Hepatocyte (in vitro differentiated cells): ENCODE measurements around the gene CPLANE1. TPM values are rescaled to one million over a fixed set of nuclear protein-coding genes. Genes with fewer than 3 reads are reported as not detected.

Source experiments
- DNase-seq: peaks from one replicate; pipeline ENCODE4 v3.0.0-alpha.2; 2016; ENCODE audit warnings: low spot score
- H2AFZ ChIP-seq: fragments of 200-600 bp; sonication (generic); 2 replicates; pipeline ENCODE4 v1.6.0; 2016; ENCODE audit warnings: antibody characterized with exemption, mild to moderate bottlenecking
- H3K27ac ChIP-seq: fragments of 200-600 bp; sonication (generic); 2 replicates; pipeline ENCODE4 v1.5.1; 2016; ENCODE audit warnings: mild to moderate bottlenecking
- H3K27me3 ChIP-seq: fragments of 200-600 bp; sonication (generic); 2 replicates; pipeline ENCODE4 v1.6.1; 2016
- H3K36me3 ChIP-seq: fragments of 200-600 bp; sonication (generic); replicated peaks from 2 replicates; pipeline ENCODE4 v1.5.1; 2016; ENCODE audit warnings: low read depth; ENCODE audit not compliant: insufficient read depth
- H3K4me1 ChIP-seq: fragments of 200-600 bp; sonication (generic); 2 replicates; pipeline ENCODE4 v1.5.1; 2016; ENCODE audit warnings: mild to moderate bottlenecking, moderate library complexity; ENCODE audit not compliant: insufficient read depth
- H3K4me2 ChIP-seq: fragments of 200-600 bp; sonication (generic); 2 replicates; pipeline ENCODE4 v1.6.0; 2016
- H3K4me3 ChIP-seq: fragments of 200-600 bp; sonication (generic); 2 replicates; pipeline ENCODE4 v1.5.1; 2016; ENCODE audit warnings: mild to moderate bottlenecking
- H3K79me2 ChIP-seq: fragments of 200-600 bp; sonication (generic); 2 replicates; pipeline ENCODE4 v1.6.0; 2017; ENCODE audit warnings: mild to moderate bottlenecking
- H3K9me2 ChIP-seq: fragments of 200-600 bp; sonication (generic); replicated peaks from 2 replicates; pipeline ENCODE4 v1.6.0; 2017; ENCODE audit warnings: mild to moderate bottlenecking; ENCODE audit not compliant: insufficient read depth
- H3K9me3 ChIP-seq: fragments of 200-600 bp; sonication (generic); 2 replicates; pipeline ENCODE4 v1.5.1; 2016; ENCODE audit warnings: low read depth, mild to moderate bottlenecking
- H4K20me1 ChIP-seq: fragments of 200-600 bp; sonication (generic); 2 replicates; pipeline ENCODE4 v1.6.0; 2016; ENCODE audit warnings: mild to moderate bottlenecking; ENCODE audit not compliant: insufficient read depth, poor library complexity, severe bottlenecking
- EZH2 ChIP-seq: fragments of 200-600 bp; sonication (generic); IDR thresholded peaks from 2 replicates; pipeline ENCODE4 v1.6.1; 2016; ENCODE audit warnings: antibody characterized with exemption, mild to moderate bottlenecking, borderline replicate concordance
- EZH2phosphoT487 ChIP-seq: fragments of 200-600 bp; sonication (generic); IDR thresholded peaks from one replicate; pipeline ENCODE4 v1.6.1; 2018; ENCODE audit warnings: antibody characterized with exemption, mild to moderate bottlenecking, low read depth, moderate library complexity; ENCODE audit not compliant: unreplicated experiment, severe bottlenecking
- WGBS: methylation state at CpG from one replicate; pipeline ENCODE4 v1.1.6; 2016; ENCODE audit warnings: low lambda C conversion rate; ENCODE audit errors: missing lambda C conversion rate; 5-methylcytosine and 5-hydroxymethylcytosine counted together
- polyA plus RNA-seq: library from polyadenylated mRNA; unstranded; fragments of >200 nt; fragmentation: Nextera tagmentation; extraction: Ambion mirVana; gene quantifications from 2 replicates; pipeline ENCODE4 v1.2.1, GENCODE V29; 2016
- total RNA-seq: library from RNA; depleted of rRNA; stranded (reverse); fragments of >200 nt; gene quantifications from 2 replicates; pipeline ENCODE4 v1.2.3, GENCODE V29; 2014
- TF ChIP-seq, protein P1 (sequence below): fragments of 200-600 bp; sonication (generic); IDR thresholded peaks from 2 replicates; pipeline ENCODE4 v1.5.1; 2016; ENCODE audit warnings: antibody characterized with exemption, mild to moderate bottlenecking; ENCODE audit not compliant: poor library complexity

CPLANE1 gene
- total and polyA plus RNA-seq, 2 experiments from 2014 or later, result 4.3 to 29.6 TPM

DNA sequence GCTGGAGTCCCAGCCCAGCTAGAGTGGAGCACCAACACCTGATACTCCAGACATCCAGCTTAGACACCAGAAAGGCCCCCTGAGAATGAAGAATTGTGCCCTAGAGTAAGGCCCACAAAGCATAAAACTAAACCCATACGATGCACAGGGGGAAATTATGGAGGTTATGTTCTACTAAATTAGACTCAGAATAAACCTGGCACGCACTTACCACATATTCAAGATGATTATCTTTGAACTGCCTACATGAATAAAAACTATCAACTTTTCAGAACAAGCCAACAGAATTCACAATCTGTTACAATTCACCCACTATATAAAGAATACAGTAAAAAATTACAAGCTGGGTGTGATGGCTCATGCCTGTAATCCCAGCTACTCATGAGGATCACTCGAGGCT, 168.5 kb downstream of the CPLANE1 start:
- no peak for DNase-seq
- TF ChIP-seq EZH2phosphoT487 (no peak), EZH2 (no peak)
- TF ChIP-seq, protein P1, sequence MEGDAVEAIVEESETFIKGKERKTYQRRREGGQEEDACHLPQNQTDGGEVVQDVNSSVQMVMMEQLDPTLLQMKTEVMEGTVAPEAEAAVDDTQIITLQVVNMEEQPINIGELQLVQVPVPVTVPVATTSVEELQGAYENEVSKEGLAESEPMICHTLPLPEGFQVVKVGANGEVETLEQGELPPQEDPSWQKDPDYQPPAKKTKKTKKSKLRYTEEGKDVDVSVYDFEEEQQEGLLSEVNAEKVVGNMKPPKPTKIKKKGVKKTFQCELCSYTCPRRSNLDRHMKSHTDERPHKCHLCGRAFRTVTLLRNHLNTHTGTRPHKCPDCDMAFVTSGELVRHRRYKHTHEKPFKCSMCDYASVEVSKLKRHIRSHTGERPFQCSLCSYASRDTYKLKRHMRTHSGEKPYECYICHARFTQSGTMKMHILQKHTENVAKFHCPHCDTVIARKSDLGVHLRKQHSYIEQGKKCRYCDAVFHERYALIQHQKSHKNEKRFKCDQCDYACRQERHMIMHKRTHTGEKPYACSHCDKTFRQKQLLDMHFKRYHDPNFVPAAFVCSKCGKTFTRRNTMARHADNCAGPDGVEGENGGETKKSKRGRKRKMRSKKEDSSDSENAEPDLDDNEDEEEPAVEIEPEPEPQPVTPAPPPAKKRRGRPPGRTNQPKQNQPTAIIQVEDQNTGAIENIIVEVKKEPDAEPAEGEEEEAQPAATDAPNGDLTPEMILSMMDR, result no peak
- H4K20me1 ChIP-seq, result no peaks in the 10 kb centered on the region
- H3K4me1 ChIP-seq, result no peaks in the 10 kb centered on the region
- H3K4me3 ChIP-seq, result no peak overlapping the region
- H3K9me3 ChIP-seq, result no peaks in the 10 kb centered on the region
- no peaks in the 10 kb centered on the region for H3K79me2 ChIP-seq
- WGBS, result 90% methylated on average over 3 of the region's 3 CpGs
- H3K36me3 ChIP-seq, result no peaks in the 10 kb centered on the region
- no peak overlapping the region for H3K4me2 ChIP-seq
- no peak overlapping the region for H3K27ac ChIP-seq
- no peaks in the 10 kb centered on the region for H3K27me3 ChIP-seq
- H2AFZ ChIP-seq, result no peak overlapping the region
- H3K9me2 ChIP-seq, result no peaks in the 10 kb centered on the region

DNA sequence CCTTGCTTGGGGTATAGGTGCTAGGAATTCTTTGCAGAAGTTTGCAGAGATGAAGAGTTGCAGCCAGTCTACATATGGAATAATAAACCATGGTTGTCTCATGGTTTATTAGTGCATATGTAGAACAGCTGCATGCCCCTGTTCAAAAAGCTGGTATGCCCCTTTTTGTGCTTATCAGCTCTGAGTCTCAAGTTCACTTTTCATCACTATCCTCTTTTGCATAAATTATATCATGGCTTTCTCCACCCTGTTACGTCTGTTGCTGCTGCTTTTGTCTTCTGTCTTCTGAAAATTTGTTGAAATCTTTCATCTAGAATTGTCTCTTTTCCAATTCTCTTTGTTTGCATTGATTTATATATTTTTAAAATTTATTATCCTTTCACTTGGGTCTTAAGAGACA, 172.0 kb downstream of the CPLANE1 start:
- DNase-seq, result no peak
- no peak for TF ChIP-seq EZH2
- TF ChIP-seq, protein P1, result no peak
- TF ChIP-seq EZH2phosphoT487, result no peak
- no peaks in the 10 kb centered on the region for H3K79me2 ChIP-seq
- H3K36me3 ChIP-seq, result no peaks in the 10 kb centered on the region
- no peak overlapping the region for H3K27ac ChIP-seq
- 90% methylated on average over 1 of the region's 1 CpG for WGBS
- H3K4me2 ChIP-seq, result no peak overlapping the region
- H3K4me1 ChIP-seq, result no peaks in the 10 kb centered on the region
- no peak overlapping the region for H2AFZ ChIP-seq
- no peaks in the 10 kb centered on the region for H3K27me3 ChIP-seq
- no peaks in the 10 kb centered on the region for H3K9me3 ChIP-seq
- H3K9me2 ChIP-seq, result no peaks in the 10 kb centered on the region
- no peak overlapping the region for H3K4me3 ChIP-seq
- no peaks in the 10 kb centered on the region for H4K20me1 ChIP-seq

DNA sequence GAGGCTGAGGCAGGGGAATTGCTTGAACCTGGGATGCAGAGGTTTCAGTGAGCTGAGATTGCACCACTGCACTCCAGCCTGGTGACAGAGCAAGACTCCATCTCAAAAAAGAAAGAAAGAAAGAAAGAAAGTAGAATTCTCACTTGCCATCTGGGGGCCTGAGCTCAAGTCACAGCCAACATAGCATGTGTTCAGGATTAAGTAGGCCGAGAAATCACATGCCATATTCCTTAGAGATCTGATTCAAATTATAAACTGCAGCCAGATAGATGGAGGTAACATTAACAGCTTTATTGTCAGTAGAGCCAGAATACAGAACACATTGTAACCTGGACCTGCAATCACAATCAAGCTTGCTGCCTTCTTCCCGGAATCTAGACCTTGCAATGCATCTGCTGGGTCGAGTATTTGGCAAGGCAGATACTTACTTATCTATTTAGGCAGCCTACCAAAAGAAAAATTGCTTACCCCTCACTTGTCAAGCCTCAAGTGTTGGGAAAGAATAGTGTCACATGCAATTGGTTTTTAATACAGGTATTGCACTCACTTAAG, 173.7 kb downstream of the CPLANE1 start:
- Histone ChIP-seq H3K4me1 (no peaks in the 10 kb centered on the region), H3K27ac (no peak overlapping the region), H3K27me3 (no peaks in the 10 kb centered on the region), H3K9me2 (no peaks in the 10 kb centered on the region), H3K79me2 (no peaks in the 10 kb centered on the region), H3K36me3 (no peaks in the 10 kb centered on the region), H2AFZ (no peak overlapping the region), H3K9me3 (no peaks in the 10 kb centered on the region), H3K4me2 (no peak overlapping the region), H4K20me1 (no peaks in the 10 kb centered on the region), H3K4me3 (no peak overlapping the region)
- no peak for TF ChIP-seq EZH2phosphoT487
- TF ChIP-seq, protein P1, result no peak
- TF ChIP-seq EZH2, result no peak
- 91% methylated on average over 3 of the region's 3 CpGs for WGBS
- no peak for DNase-seq
